SU-DHL-6 (cell line): ENCODE measurements around the gene HAGH.

Experiments
- H2AFZ ChIP-seq: fragments of 200-600 bp; sonication (generic); 2 replicates; pipeline ENCODE4 v1.6.1; 2014; ENCODE audit warnings: low read depth, mild to moderate bottlenecking, moderate library complexity, mixed read lengths, antibody characterized with exemption, low read length; ENCODE audit not compliant: severe bottlenecking
- H3F3A ChIP-seq: fragments of 200-600 bp; shearing (Covaris generic); 2 replicates; pipeline ENCODE4 v1.6.0; 2016; ENCODE audit warnings: antibody characterized with exemption, mild to moderate bottlenecking; ENCODE audit not compliant: insufficient read depth
- H3K27ac ChIP-seq: fragments of 200-600 bp; sonication (generic); 2 replicates; pipeline ENCODE4 v1.5.1; 2016; ENCODE audit warnings: low read depth, mild to moderate bottlenecking, low read length, moderate library complexity, mixed read lengths
- H3K27me3 ChIP-seq: fragments of 200-600 bp; sonication (generic), shearing (Covaris generic); 2 replicates; pipeline ENCODE4 v1.6.0; 2014; ENCODE audit warnings: mild to moderate bottlenecking, low read length
- H3K36me3 ChIP-seq: fragments of 200-600 bp; sonication (generic); 2 replicates; pipeline ENCODE4 v1.6.1; 2014; ENCODE audit warnings: mild to moderate bottlenecking, low read length, mixed read lengths
- H3K4me2 ChIP-seq: fragments of 300-600, 200-600 bp; shearing (Covaris generic), sonication (generic); 2 replicates; pipeline ENCODE4 v1.6.0; 2014; ENCODE audit warnings: low read length, low read depth, mild to moderate bottlenecking; ENCODE audit not compliant: poor library complexity, severe bottlenecking
- H3K4me3 ChIP-seq: fragments of 200-600 bp; sonication (generic); 2 replicates; pipeline ENCODE4 v1.5.1; 2014; ENCODE audit warnings: antibody characterized with exemption, low read length, mild to moderate bottlenecking, mixed read lengths; ENCODE audit not compliant: insufficient read depth, poor library complexity, severe bottlenecking
- H3K79me2 ChIP-seq: fragments of 200-600 bp; sonication (generic); 2 replicates; pipeline ENCODE4 v1.6.1; 2014; ENCODE audit warnings: mild to moderate bottlenecking, low read length, moderate library complexity; ENCODE audit not compliant: insufficient read depth
- H3K9ac ChIP-seq: fragments of 200-600 bp; sonication (generic); 2 replicates; pipeline ENCODE4 v1.7.0; 2014; ENCODE audit warnings: mild to moderate bottlenecking, low read length
- H3K9me2 ChIP-seq: fragments of 200-600 bp; sonication (generic); replicated peaks from 2 replicates; pipeline ENCODE4 v1.6.1; 2014; ENCODE audit warnings: low read length; ENCODE audit not compliant: insufficient read depth
- H3K9me3 ChIP-seq: fragments of 200-600 bp; sonication (generic); 2 replicates; pipeline ENCODE4 v1.6.1; 2014; ENCODE audit warnings: low read length, mixed read lengths; ENCODE audit not compliant: insufficient read depth
- H4K20me1 ChIP-seq: fragments of 200-600 bp; sonication (generic); 2 replicates; pipeline ENCODE4 v1.6.1; 2014; ENCODE audit warnings: low read depth, mild to moderate bottlenecking, antibody characterized with exemption, low read length, moderate library complexity, mixed read lengths
- CTCF ChIP-seq: fragments of 200-600 bp; sonication (generic); IDR thresholded peaks from one replicate; pipeline ENCODE4 v1.5.1; 2017; ENCODE audit warnings: antibody characterized with exemption, mild to moderate bottlenecking, low read length, moderate library complexity; ENCODE audit not compliant: insufficient read depth, poor library complexity, severe bottlenecking
- EZH2phosphoT487 ChIP-seq: fragments of 200-600 bp; sonication (generic), shearing (Covaris generic); conservative IDR thresholded peaks from 2 replicates; pipeline ENCODE4 v1.6.1; 2018; ENCODE audit warnings: mild to moderate bottlenecking, antibody characterized with exemption, low read length, moderate library complexity, mixed read lengths

The HAGH gene

GRCh38 chr16:1819611-1820010, 7.0 kb downstream of the HAGH start:
- H3F3A ChIP-seq, result no peaks in the 10 kb centered on the region
- H3K9me2 ChIP-seq, result no peaks in the 10 kb centered on the region
- H3K9ac ChIP-seq, result no peak overlapping the region
- H3K27ac ChIP-seq, result no peak overlapping the region
- no peaks in the 10 kb centered on the region for H4K20me1 ChIP-seq
- no peaks in the 10 kb centered on the region for H3K79me2 ChIP-seq
- H3K27me3 ChIP-seq, result no peaks in the 10 kb centered on the region
- no peak overlapping the region for H2AFZ ChIP-seq
- TF ChIP-seq EZH2phosphoT487 (no peak), CTCF (no peak)
- no peak overlapping the region for H3K4me3 ChIP-seq
- H3K9me3 ChIP-seq, result no peaks in the 10 kb centered on the region
- no peaks in the 10 kb centered on the region for H3K36me3 ChIP-seq
- H3K4me2 ChIP-seq, result no peak overlapping the region

GRCh38 chr16:1818873-1819525, 7.6 kb downstream of the HAGH start:
- H3K27ac ChIP-seq, result no peak overlapping the region
- no peak for TF ChIP-seq EZH2phosphoT487
- no peak for TF ChIP-seq CTCF

GRCh38 chr16:1818204-1818872, 8.3 kb downstream of the HAGH start:
- no peaks in the 10 kb centered on the region for H3F3A ChIP-seq
- H3K9ac ChIP-seq, result no peak overlapping the region
- H2AFZ ChIP-seq, result no peak overlapping the region
- H4K20me1 ChIP-seq, result no peaks in the 10 kb centered on the region
- H3K9me2 ChIP-seq, result no peaks in the 10 kb centered on the region
- H3K4me2 ChIP-seq, result no peak overlapping the region
- TF ChIP-seq CTCF (no peak), EZH2phosphoT487 (no peak)
- no peaks in the 10 kb centered on the region for H3K36me3 ChIP-seq
- no peaks in the 10 kb centered on the region for H3K79me2 ChIP-seq
- H3K27me3 ChIP-seq, result no peaks in the 10 kb centered on the region
- H3K4me3 ChIP-seq, result no peak overlapping the region
- H3K9me3 ChIP-seq, result no peaks in the 10 kb centered on the region
- H3K27ac ChIP-seq, result no peak overlapping the region

More at GRCh38 chr16:1818873-1819525, 7.6 kb downstream of the HAGH start:
- Histone ChIP-seq H4K20me1 (no peaks in the 10 kb centered on the region), H2AFZ (no peak overlapping the region), H3F3A (no peaks in the 10 kb centered on the region), H3K27me3 (no peaks in the 10 kb centered on the region), H3K9me3 (no peaks in the 10 kb centered on the region), H3K79me2 (no peaks in the 10 kb centered on the region), H3K9ac (no peak overlapping the region), H3K4me2 (no peak overlapping the region), H3K36me3 (no peaks in the 10 kb centered on the region), H3K9me2 (no peaks in the 10 kb centered on the region), H3K4me3 (no peak overlapping the region)
